IMR-90 (cell line): ENCODE measurements around the gene KBTBD13. TPM values are rescaled to one million over a fixed set of nuclear protein-coding genes. Genes with fewer than 3 reads are reported as not detected.
A peak's percentile ranks its signal among the peaks of the same experiment; 100 is the strongest.

Experiments used
- ATAC-seq: fragments of 200-7000 bp; cut with Tn5 transposase; 2 replicates; pipeline ENCODE4 v1.9.1; 2020; ENCODE audit warnings: low read depth, mild to moderate bottlenecking, moderate library complexity
- BruUV-seq: library from RNA; stranded (reverse); fragments of 400-500 nt; replicated peaks from 2 replicates; lab custom pipeline; 2021; lab: Mats Ljungman, UMichigan
- CTCF ChIA-PET: fragments of 300-600 bp; formaldehyde crosslinking; extraction: SDS; loops from one replicate; lab custom pipeline; 2021; ENCODE audit warnings: antibody characterized with exemption; lab: Yijun Ruan, JAX
- POLR2A ChIA-PET: fragments of 300-600 bp; sonication (Branson Sonifier 250); formaldehyde crosslinking; loops from one replicate; lab custom pipeline; 2022; ENCODE audit warnings: antibody characterized with exemption; ENCODE audit not compliant: unreplicated experiment; lab: Charles Lee
- DNase-seq: peaks from one replicate; pipeline ENCODE4 v3.0.0; 2013
- H2AFZ ChIP-seq: replicated peaks from 2 replicates; pipeline ENCODE3; 2013; ENCODE audit warnings: low read length, mild to moderate bottlenecking; ENCODE audit not compliant: poor library complexity
- H2AK5ac ChIP-seq: 2 replicates; pipeline ENCODE4 v1.6.1; 2013; ENCODE audit warnings: low read depth, low read length, inconsistent platforms
- H2AK9ac ChIP-seq: replicated peaks from 2 replicates; pipeline ENCODE3; 2013; ENCODE audit warnings: mild to moderate bottlenecking, low read depth, low read length, moderate library complexity; ENCODE audit not compliant: poor library complexity
- H2BK120ac ChIP-seq: 2 replicates; pipeline ENCODE4 v1.6.1; 2013; ENCODE audit warnings: low read depth, low read length, inconsistent platforms
- H2BK15ac ChIP-seq: 3 replicates; pipeline ENCODE4 v1.6.1; 2013; ENCODE audit warnings: low read depth, low read length, inconsistent platforms
- H2BK20ac ChIP-seq: 2 replicates; pipeline ENCODE4 v1.6.1; 2013; ENCODE audit warnings: low read depth, mild to moderate bottlenecking, inconsistent platforms, low read length, moderate library complexity
- H2BK5ac ChIP-seq: 2 replicates; pipeline ENCODE4 v1.6.1; 2013; ENCODE audit warnings: mild to moderate bottlenecking, low read depth, low read length, inconsistent platforms; ENCODE audit not compliant: poor library complexity, severe bottlenecking
- H3K14ac ChIP-seq: replicated peaks from 2 replicates; pipeline ENCODE4 v1.6.1; 2013; ENCODE audit warnings: low read depth, low read length, inconsistent platforms
- H3K18ac ChIP-seq: 2 replicates; pipeline ENCODE4 v1.6.1; 2013; ENCODE audit warnings: low read depth, low read length, control low read depth
- H3K23ac ChIP-seq: 2 replicates; pipeline ENCODE4 v1.6.1; 2013; ENCODE audit warnings: low read depth, low read length, inconsistent platforms
- H3K27ac ChIP-seq: 2 replicates; pipeline ENCODE4 v1.5.1; 2013; ENCODE audit warnings: mild to moderate bottlenecking, control low read depth, low read length; ENCODE audit not compliant: insufficient read depth
- H3K27me3 ChIP-seq: 2 replicates; pipeline ENCODE4 v1.6.1; 2013; ENCODE audit warnings: low read length; ENCODE audit not compliant: control insufficient read depth, insufficient read depth
- H3K36me3 ChIP-seq: 2 replicates; pipeline ENCODE4 v1.6.1; 2013; ENCODE audit warnings: low read length, mixed read lengths; ENCODE audit not compliant: control insufficient read depth, insufficient read depth
- H3K4ac ChIP-seq: 2 replicates; pipeline ENCODE4 v1.6.1; 2013; ENCODE audit warnings: low read depth, low read length, inconsistent platforms
- H3K4me1 ChIP-seq: 2 replicates; pipeline ENCODE4 v1.6.1; 2013; ENCODE audit warnings: low read length, mixed read lengths; ENCODE audit not compliant: control insufficient read depth, insufficient read depth
- H3K4me2 ChIP-seq: 2 replicates; pipeline ENCODE4 v1.6.1; 2013; ENCODE audit warnings: low read depth, mild to moderate bottlenecking, control low read depth, low read length, moderate library complexity
- H3K4me3 ChIP-seq: 2 replicates; pipeline ENCODE4 v1.5.1; 2013; ENCODE audit warnings: low read depth, mild to moderate bottlenecking, control low read depth, low read length, moderate library complexity; ENCODE audit not compliant: insufficient read depth
- H3K56ac ChIP-seq: 2 replicates; pipeline ENCODE4 v1.6.1; 2013; ENCODE audit warnings: low read length, inconsistent platforms; ENCODE audit not compliant: insufficient read depth; ENCODE audit errors: extremely low read depth
- H3K79me1 ChIP-seq, 2 experiments: 2 replicates each; pipeline ENCODE4 v1.6.1; 2013; ENCODE audit warnings: low read length in 2 of 2, inconsistent platforms in 1 of 2, low read depth in 1 of 2
- H3K9ac ChIP-seq: 2 replicates; pipeline ENCODE4 v1.6.1; 2013; ENCODE audit warnings: low read depth, low read length, control low read depth
- H3K9me1 ChIP-seq: 2 replicates; pipeline ENCODE4 v1.6.1; 2013; ENCODE audit warnings: low read length, inconsistent platforms; ENCODE audit not compliant: insufficient read depth
- H3K9me3 ChIP-seq: 2 replicates; pipeline ENCODE4 v1.6.1; 2013; ENCODE audit warnings: low read length; ENCODE audit not compliant: control insufficient read depth, insufficient read depth
- H4K20me1 ChIP-seq: 2 replicates; pipeline ENCODE4 v1.6.1; 2013; ENCODE audit warnings: low read length, inconsistent platforms; ENCODE audit not compliant: insufficient read depth
- H4K5ac ChIP-seq: 2 replicates; pipeline ENCODE4 v1.6.1; 2013; ENCODE audit warnings: mild to moderate bottlenecking, low read depth, low read length, control low read depth
- H4K8ac ChIP-seq, 2 experiments: 2 replicates each; pipeline ENCODE4 v1.6.1; 2013; ENCODE audit warnings: low read depth in 2 of 2, low read length in 2 of 2, control low read depth in 1 of 2, inconsistent platforms in 1 of 2
- H4K91ac ChIP-seq: 2 replicates; pipeline ENCODE4 v1.6.1; 2013; ENCODE audit warnings: low read depth, low read length, inconsistent platforms; ENCODE audit not compliant: insufficient read depth
- MAFK ChIP-seq: IDR thresholded peaks from 2 replicates; pipeline ENCODE4 v1.6.1; 2012; ENCODE audit warnings: low read depth, low read length, improper control_type of control experiment
- NFE2L2 ChIP-seq: fragments of 150-350 bp; IDR thresholded peaks from 2 replicates; pipeline ENCODE4 v1.6.1; 2016; ENCODE audit warnings: low read depth, mild to moderate bottlenecking, low read length
- POLR2A ChIP-seq: IDR thresholded peaks from 2 replicates; pipeline ENCODE4 v1.6.1; 2012; ENCODE audit warnings: mild to moderate bottlenecking, low read depth, low read length
- RCOR1 ChIP-seq: IDR thresholded peaks from 2 replicates; pipeline ENCODE4 v1.6.1; 2012; ENCODE audit warnings: mild to moderate bottlenecking, low read length, improper control_type of control experiment; ENCODE audit not compliant: insufficient replicate concordance
- SMC3 ChIP-seq: fragments of 150-350 bp; IDR thresholded peaks from 2 replicates; pipeline ENCODE4 v1.6.1; 2016; ENCODE audit warnings: low read depth, mild to moderate bottlenecking, antibody characterized with exemption, low read length, moderate library complexity
- WGBS, 2 experiments: methylation state at CpG; one replicate each; pipeline versions ENCODE4 v1.1.5 to v1.1.7; 2013; ENCODE audit warnings: missing lambda C conversion rate in 2 of 2; ENCODE audit not compliant: insufficient read length in 1 of 2; ENCODE audit errors: extremely low coverage in 2 of 2; 5-methylcytosine and 5-hydroxymethylcytosine counted together
- dilution Hi-C: fragments of 300-500 bp; cut with HindIII; formaldehyde crosslinking; loops from one replicate; pipeline ENCODE4 v1.14.3; 2018; ENCODE audit warnings: low sequenced_read_pairs; ENCODE audit not compliant: unreplicated experiment
- in situ Hi-C: fragments of 300-500 bp; cut with MboI; formaldehyde crosslinking; loops from 3 replicates; pipeline ENCODE4 v1.14.3; 2019; ENCODE audit warnings: low sequenced_read_pairs, inconsistent platforms, mixed read lengths
- intact Hi-C: fragments of 100-400 bp; cut with micrococcal nuclease; formaldehyde crosslinking; loops from 2 replicates; pipeline ENCODE4 v1.10.0; 2022
- polyA plus RNA-seq, 3 experiments: library from polyadenylated mRNA; depleted of rRNA; stranded (reverse); fragments of >200 nt; gene quantifications; 2 replicates each; pipeline ENCODE4 v1.2.3, GENCODE V29; 2012; ENCODE audit warnings: low replicate concordance in 1 of 3
- total RNA-seq: library from RNA; depleted of rRNA; stranded (reverse); fragments of >200 nt; gene quantifications from 2 replicates; pipeline ENCODE4 v1.2.3, GENCODE V29; 2012

KBTBD13 gene
- total and polyA plus RNA-seq, 2 of the 4 experiments (the other 2 are of a cell fraction), result not detected

DNA sequence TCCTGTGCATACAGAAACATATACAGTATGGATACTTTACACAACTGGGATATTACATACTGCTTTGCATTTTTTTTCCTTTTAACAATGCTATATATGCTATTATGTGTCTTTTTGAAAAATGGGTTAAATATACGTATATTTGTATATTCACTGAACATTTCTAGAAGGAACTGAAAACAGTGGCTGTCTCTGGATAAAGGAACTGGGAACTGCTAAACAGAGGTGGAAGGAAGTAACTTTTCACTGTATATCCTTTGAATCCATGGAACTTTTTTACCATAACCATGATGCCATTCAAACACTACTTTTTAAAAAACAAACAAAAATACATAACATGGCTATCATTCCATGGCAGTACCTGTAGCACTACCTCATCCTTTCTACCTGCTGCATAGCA is 49.0 kb upstream of the KBTBD13 start:
- Histone ChIP-seq H2BK5ac (no peak overlapping the region), H3K23ac (0 out of 2 replicates have a peak overlapping the region, but pooled peaks have one; percentile 24), H3K4me3 (no peak overlapping the region), H3K9ac (no peak overlapping the region), H4K91ac (no peak overlapping the region), H3K4ac (no peak overlapping the region), H4K20me1 (0 out of 2 replicates have a peak, but pooled peaks cover 8% of the 10 kb centered on the region), H4K8ac (no peak overlapping the region), H2AFZ (no peak overlapping the region), H3K18ac (no peak overlapping the region), H2BK120ac (no peak overlapping the region), H2AK9ac (no peak overlapping the region), H3K4me1 (peaks cover 2% of the 10 kb centered on the region; the same call in 1 of the 2 replicates), H3K36me3 (peaks cover 11% of the 10 kb centered on the region), H3K4me2 (no peak overlapping the region), H3K79me1 (peaks cover 12 to 19% of the 10 kb centered on the region in 2 experiments), H3K14ac (0 out of 2 replicates have a peak overlapping the region, but pooled peaks have one; percentile 8), H2AK5ac (no peak overlapping the region), H3K9me3 (no peaks in the 10 kb centered on the region), H2BK15ac (no peak overlapping the region), H3K9me1 (peaks cover 8% of the 10 kb centered on the region; the same call in 1 of the 2 replicates), H2BK20ac (no peak overlapping the region), H3K27me3 (no peaks in the 10 kb centered on the region), H3K56ac (no peak overlapping the region), H4K5ac (no peak overlapping the region), H3K27ac (no peak overlapping the region)
- ATAC-seq, result no peak
- ChIA-PET CTCF (interaction anchor here (0.8 kb wide), 1 partner anchor 56 kb away, joined by 9 read pairs; no protein-coding TSS in a partner anchor), POLR2A (no interaction called here)
- DNase-seq, result no peak
- in situ Hi-C loops, result no loop called here
- no CpG with 5 or more reads among the region's 1 CpG for WGBS, 2 experiments
- intact Hi-C loops, result loop anchor here (5.0 kb wide), 1 partner anchor 185 kb away; the partner anchor contains the start of gene PLEKHO2
- no TSS peak for BruUV-seq
- TF ChIP-seq NFE2L2, result no peak
- TF ChIP-seq MAFK, result no peak
- TF ChIP-seq RCOR1, result no peak
- TF ChIP-seq POLR2A, result no peak
- no peak for TF ChIP-seq SMC3
- dilution Hi-C loops, result no loop called here
